GM23338 (cell line): ENCODE data around the gene ARR3.

Experiments
- CTCF ChIP-seq, 2 experiments: fragments of 200-600 bp in 1 of 2; sonication (generic) in 1 of 2; conservative IDR thresholded peaks; 2 replicates each; pipeline versions ENCODE4 v1.5.1 to v1.6.1; 2016 to 2017; ENCODE audit warnings: antibody characterized with exemption in 2 of 2, low read depth in 2 of 2, mild to moderate bottlenecking in 2 of 2, moderate library complexity in 1 of 2
- ETS1 ChIP-seq: IDR thresholded peaks from 2 replicates; pipeline ENCODE4 v1.6.1; 2016; ENCODE audit warnings: antibody characterized with exemption
- EZH2 ChIP-seq: fragments of 200-600 bp; sonication (generic); IDR thresholded peaks from one replicate; pipeline ENCODE4 v1.8.0; 2017; ENCODE audit warnings: antibody characterized with exemption, mild to moderate bottlenecking, low read depth; ENCODE audit not compliant: unreplicated experiment
- POLR2AphosphoS5 ChIP-seq: IDR thresholded peaks from 2 replicates; pipeline ENCODE4 v1.6.1; 2016; ENCODE audit warnings: antibody characterized with exemption, low read depth
- STAT1 ChIP-seq: IDR thresholded peaks from one replicate; pipeline ENCODE4 v1.6.1; 2016; ENCODE audit warnings: antibody characterized with exemption; ENCODE audit not compliant: unreplicated experiment
- ZNF331 ChIP-seq: fragments of 250-450 bp; sonication (Bioruptor Pico); IDR thresholded peaks from 2 replicates; pipeline ENCODE4 v1.5.0; 2020; ENCODE audit warnings: low read depth, mild to moderate bottlenecking, moderate library complexity

- peak; percentile 61 to 76 for TF ChIP-seq CTCF (conservative IDR thresholded peaks at IDR 0.05; ENCODE audit: low read depth in 2 of 2)
- no peak for TF ChIP-seq ZNF331 (CRISPR knock-in tag)
- no peak for TF ChIP-seq ETS1
- TF ChIP-seq EZH2 = no peak
- TF ChIP-seq STAT1 = no peak
- TF ChIP-seq POLR2AphosphoS5 = no peak
Measured at GRCh38 chrX:70262952-70263567, 5.1 kb upstream of the ARR3 start.
